ENCODE measurements around the gene SPON1. TPM values are rescaled to one million over a fixed set of nuclear protein-coding genes. Genes with fewer than 3 reads are reported as not detected.

The SPON1 gene
- total RNA-seq, 1 donor from 2014 or later = 13.2 TPM

DNA sequence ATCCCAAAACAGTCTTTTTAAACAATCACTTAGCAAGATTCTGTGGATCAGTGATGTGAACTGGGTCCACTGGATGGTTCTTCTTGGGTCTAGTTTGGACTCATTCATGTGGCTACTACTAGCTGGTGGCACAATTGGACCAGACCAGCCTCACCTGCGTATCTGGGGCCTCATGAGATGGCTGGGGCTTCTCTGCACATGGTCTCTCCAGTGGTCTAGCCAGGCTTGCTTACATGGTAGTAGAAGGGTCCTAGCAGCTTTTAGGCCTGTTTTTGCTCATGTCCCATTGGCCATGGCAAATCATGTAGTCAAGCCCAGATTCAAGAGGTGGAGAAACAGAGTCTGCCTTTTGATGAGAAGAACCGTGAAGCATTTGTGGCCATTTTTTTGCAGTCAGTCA, 302.4 kb downstream of the SPON1 start:
- H3K27ac Mint-ChIP-seq (ENCODE audit: unreplicated experiment) = no peak overlapping the region
- peaks cover 24% of the 10 kb centered on the region for H3K36me3 Mint-ChIP-seq (ENCODE audit: low read depth)
- no peak overlapping the region for H3K4me3 Mint-ChIP-seq
- no peak for DNase-seq (ENCODE audit: low read depth, low spot score)
- no peaks in the 10 kb centered on the region for H3K27me3 Mint-ChIP-seq (ENCODE audit: low read depth)
- peaks cover 9% of the 10 kb centered on the region for H3K9me3 Mint-ChIP-seq
- TF ChIP-seq, protein P1, sequence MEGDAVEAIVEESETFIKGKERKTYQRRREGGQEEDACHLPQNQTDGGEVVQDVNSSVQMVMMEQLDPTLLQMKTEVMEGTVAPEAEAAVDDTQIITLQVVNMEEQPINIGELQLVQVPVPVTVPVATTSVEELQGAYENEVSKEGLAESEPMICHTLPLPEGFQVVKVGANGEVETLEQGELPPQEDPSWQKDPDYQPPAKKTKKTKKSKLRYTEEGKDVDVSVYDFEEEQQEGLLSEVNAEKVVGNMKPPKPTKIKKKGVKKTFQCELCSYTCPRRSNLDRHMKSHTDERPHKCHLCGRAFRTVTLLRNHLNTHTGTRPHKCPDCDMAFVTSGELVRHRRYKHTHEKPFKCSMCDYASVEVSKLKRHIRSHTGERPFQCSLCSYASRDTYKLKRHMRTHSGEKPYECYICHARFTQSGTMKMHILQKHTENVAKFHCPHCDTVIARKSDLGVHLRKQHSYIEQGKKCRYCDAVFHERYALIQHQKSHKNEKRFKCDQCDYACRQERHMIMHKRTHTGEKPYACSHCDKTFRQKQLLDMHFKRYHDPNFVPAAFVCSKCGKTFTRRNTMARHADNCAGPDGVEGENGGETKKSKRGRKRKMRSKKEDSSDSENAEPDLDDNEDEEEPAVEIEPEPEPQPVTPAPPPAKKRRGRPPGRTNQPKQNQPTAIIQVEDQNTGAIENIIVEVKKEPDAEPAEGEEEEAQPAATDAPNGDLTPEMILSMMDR (conservative IDR thresholded peaks at IDR 0.05) = no peak
- no peaks in the 10 kb centered on the region for H3K4me1 Mint-ChIP-seq

DNA sequence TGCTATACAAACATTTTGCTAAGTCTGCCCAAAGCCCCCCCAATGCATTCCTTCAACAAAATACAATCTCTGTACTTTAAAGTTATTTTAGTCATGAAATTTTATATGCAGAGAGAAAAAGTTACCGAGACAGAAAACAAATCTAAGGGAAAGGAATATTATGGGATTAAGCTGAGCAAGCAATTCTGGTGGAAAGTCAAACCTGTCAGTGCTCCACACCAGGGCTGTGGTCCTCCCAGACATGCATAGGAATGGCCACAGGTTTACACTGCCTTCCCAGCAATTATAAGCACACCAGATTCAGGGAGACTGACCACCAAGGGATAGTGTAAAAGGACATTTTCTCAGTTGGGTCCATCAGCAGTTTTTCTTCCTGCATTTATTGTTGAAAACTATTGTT, 304.1 kb downstream of the SPON1 start:
- Mint-ChIP-seq H3K27me3 (ENCODE audit: low read depth) (no peaks in the 10 kb centered on the region), H3K27ac (ENCODE audit: unreplicated experiment) (no peak overlapping the region), H3K4me3 (no peak overlapping the region), H3K9me3 (peaks cover 9% of the 10 kb centered on the region), H3K4me1 (no peaks in the 10 kb centered on the region), H3K36me3 (ENCODE audit: low read depth) (peaks cover 24% of the 10 kb centered on the region)
- TF ChIP-seq, protein P1 (conservative IDR thresholded peaks at IDR 0.05) = no peak
- no peak for DNase-seq (ENCODE audit: low read depth, low spot score)

DNA sequence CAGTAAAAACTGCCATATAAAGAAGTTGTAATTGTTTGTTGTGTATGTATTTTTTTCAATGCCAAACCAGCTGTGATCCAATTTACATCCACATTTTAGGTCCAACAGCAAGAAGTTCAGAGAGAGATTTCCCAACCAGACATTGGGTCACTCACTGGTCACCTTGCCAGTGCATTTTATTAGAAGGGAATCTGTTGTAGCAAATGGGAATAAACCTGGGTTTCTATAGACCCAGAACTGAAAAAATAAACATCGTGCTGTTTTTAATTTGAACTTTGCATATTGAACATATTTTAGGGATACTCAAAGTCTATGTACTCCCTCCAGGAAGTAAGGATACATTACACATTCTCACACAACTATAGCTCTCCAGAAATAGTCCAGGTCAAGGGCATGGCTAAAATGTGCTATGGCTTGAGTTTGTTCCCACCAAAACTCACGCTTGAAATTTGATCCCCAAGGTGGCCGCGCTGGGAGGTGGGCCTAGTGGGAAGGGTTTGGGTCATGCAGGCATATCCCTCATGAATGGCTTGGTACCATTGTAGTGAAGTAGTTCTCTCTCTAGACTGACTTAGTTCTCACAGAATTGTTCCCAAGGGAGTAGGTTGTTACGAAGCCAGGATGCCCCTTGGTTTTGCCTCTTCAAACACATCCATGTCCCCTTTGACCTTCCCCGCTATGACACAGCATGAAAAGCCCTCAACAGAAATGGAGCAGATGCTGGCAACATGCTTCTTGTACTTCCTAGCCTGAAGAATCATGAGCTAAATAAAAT, 305.5 kb downstream of the SPON1 start:
- Mint-ChIP-seq H3K27me3 (ENCODE audit: low read depth) (no peaks in the 10 kb centered on the region), H3K9me3 (peaks cover 9% of the 10 kb centered on the region), H3K36me3 (ENCODE audit: low read depth) (peaks cover 20% of the 10 kb centered on the region), H3K27ac (ENCODE audit: unreplicated experiment) (no peak overlapping the region), H3K4me3 (no peak overlapping the region), H3K4me1 (no peaks in the 10 kb centered on the region)
- DNase-seq (ENCODE audit: low read depth, low spot score) = no peak
- TF ChIP-seq, protein P1 (conservative IDR thresholded peaks at IDR 0.05) = no peak

DNA sequence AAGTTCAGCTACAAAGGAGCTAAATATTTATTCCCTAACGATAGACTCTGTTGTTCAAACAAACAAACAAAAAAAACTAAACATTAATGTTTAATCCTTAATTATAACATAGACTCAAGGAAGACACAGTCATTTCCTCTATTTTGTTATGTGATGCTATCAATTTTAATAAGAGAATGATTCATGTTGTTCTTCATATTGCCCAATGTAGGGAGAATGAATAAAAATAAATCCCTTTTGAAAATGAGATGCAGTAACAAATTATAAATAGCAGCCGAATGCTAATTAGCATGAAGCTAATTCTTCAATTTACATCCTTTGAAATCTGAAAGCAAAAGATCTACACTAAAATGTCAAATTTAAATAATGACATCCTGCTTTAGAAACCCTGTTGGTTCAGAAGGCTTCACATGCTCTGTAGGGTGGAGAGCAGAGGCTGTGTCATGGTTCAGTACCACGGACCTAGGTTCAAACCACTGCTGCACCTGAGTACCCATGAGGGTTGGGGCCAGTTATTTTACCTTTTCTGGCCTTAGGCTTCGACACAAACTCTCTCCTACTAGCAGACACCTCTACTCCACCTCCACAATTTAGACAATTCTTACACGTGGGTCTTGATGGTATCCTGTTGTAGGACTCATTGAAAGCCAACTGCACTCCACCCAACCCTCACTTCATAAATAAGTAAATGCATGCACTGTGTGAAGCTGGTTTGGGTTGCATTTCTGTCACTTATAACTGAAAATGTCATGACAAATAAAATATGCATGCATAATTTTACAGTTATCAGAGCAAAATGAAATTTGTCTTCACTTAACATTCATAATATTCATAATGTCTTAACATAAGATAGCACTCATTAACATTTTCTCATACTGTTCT, 307.4 kb downstream of the SPON1 start:
- DNase-seq (ENCODE audit: low read depth, low spot score) = no peak
- H3K27me3 Mint-ChIP-seq (ENCODE audit: low read depth) = no peaks in the 10 kb centered on the region
- TF ChIP-seq, protein P1 (conservative IDR thresholded peaks at IDR 0.05) = no peak
- H3K36me3 Mint-ChIP-seq (ENCODE audit: low read depth) = peaks cover 18% of the 10 kb centered on the region
- H3K4me1 Mint-ChIP-seq = peaks cover under 1% of the 10 kb centered on the region
- H3K9me3 Mint-ChIP-seq = peaks cover 3% of the 10 kb centered on the region
- H3K4me3 Mint-ChIP-seq = no peak overlapping the region
- H3K27ac Mint-ChIP-seq (ENCODE audit: unreplicated experiment) = no peak overlapping the region

DNA sequence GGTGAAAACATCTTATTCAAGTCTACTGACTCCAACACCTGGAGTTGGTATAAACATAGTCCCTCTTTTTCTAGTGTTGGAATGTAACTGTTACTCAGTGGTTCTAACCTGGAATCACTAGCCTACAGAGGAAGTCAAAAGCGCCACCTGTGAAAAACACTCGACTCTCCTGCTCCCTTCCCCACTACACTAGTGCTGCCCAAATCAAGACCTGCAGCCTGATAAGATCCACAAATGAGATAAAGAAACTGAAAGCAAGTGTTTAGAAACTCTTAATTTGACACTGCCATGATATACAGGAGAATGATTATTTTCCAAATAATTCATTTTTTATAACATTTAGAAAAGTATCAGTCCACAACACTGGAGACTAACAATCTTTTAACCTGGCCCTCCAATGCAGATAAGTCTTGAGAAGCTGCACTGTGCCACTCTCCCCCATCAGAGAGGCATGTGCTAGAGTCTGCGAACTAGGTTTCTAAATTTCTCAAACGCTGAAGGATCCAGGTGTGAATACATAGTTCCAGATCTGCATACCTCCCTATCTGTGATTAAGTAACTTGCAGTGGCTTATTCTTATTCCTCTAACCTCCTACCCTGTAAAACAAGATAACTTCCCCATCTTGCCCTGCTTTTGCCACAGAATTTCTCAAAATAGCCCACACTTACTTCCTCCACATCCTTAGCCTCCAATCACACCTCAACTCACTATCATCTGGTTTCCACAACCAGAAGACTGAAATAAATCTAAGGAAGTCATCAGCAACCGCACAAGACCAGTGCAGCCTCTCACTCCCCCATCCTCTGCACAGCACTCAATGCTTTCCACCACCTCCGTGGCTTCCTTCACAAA, 308.4 kb downstream of the SPON1 start:
- TF ChIP-seq, protein P1 (conservative IDR thresholded peaks at IDR 0.05) = no peak
- H3K4me3 Mint-ChIP-seq = no peak overlapping the region
- H3K4me1 Mint-ChIP-seq = peaks cover 10% of the 10 kb centered on the region
- no peaks in the 10 kb centered on the region for H3K27me3 Mint-ChIP-seq (ENCODE audit: low read depth)
- no peak for DNase-seq (ENCODE audit: low read depth, low spot score)
- H3K27ac Mint-ChIP-seq (ENCODE audit: unreplicated experiment) = no peak overlapping the region
- peaks cover 9% of the 10 kb centered on the region for H3K9me3 Mint-ChIP-seq
- H3K36me3 Mint-ChIP-seq (ENCODE audit: low read depth) = peaks cover 19% of the 10 kb centered on the region

Measured in neural crest cell (in vitro differentiated cells).